NCI-H146 treated with DMSO at 0.1 percent for 48 hours (cell line): Measurements from ENCODE around the gene ZDHHC19.
"Not testable (repeated sequence)": the region's sequence is repeated elsewhere in the genome, so short reads cannot be mapped to it uniquely, and the experiment has no call there.

Experiments
- DNase-seq: peaks from one replicate; lab custom pipeline; 2025; ENCODE audit not compliant: unreplicated experiment; lab: John Stamatoyannopoulos, UW

Gene ZDHHC19, protein sequence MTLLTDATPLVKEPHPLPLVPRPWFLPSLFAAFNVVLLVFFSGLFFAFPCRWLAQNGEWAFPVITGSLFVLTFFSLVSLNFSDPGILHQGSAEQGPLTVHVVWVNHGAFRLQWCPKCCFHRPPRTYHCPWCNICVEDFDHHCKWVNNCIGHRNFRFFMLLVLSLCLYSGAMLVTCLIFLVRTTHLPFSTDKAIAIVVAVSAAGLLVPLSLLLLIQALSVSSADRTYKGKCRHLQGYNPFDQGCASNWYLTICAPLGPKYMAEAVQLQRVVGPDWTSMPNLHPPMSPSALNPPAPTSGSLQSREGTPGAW

DNA sequence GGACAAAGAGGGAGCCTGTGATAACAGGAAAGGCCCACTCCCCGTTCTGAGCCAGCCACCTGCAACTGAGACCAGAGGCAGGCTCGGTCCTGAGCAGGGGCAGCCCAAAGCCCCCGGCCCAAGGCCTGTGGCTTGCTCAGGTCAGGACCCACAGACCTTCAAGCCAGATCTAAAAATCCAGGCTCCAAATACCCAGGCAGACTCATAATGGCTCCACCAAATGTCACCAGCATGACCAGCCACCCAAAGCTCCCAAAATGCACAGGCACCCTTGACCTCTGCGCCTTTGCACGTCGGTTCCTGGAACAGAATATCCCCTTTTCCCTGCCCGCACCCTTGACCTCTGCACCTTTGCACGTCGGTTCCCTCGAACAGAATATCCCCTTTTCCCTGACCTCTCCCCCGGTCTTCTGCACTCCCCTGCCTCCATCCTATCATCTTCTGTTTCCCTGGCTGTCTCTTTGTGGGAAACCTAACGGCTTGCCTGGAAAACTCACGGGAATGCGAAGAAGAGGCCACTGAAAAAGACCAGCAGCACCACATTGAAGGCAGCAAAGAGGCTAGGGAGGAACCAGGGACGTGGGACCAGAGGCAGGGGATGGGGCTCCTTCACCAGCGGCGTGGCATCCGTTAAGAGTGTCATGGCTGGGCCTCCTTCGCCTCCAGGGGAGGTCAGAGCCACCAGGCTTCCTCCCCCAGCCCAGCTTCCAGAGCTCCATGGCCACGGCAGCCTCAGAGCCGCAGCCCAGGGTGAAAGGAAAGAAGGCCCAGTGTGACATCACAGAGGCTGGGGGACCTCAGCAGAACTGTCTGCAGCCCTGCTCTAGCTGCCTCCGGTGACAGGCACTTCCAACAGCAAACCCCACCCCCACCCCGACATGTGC lies at the start of gene ZDHHC19:
TSS of gene ZDHHC19 (minus strand) at position 728 of the 884 bp plus-strand sequence. CDS start at position 643, 85 bp downstream.
- DNase-seq = no peak

DNA sequence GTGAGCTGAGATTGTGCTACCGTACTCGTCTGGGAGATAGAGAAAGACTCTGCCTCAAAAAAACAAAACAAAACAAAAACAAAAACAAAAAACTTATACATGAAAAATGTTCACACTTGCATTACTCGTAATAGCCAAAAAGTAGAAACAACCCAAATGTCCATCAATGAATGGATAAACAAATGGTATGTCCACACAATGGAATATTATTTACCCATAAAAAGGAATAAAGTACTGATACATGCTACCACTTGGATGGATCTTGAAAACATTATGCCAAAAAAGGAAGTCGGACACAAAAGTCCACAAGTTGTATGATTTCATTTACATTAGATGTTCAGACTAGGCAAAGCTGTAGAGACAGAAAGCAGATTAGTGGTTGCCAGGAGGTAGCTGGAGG lies 49.6 kb upstream of the ZDHHC19 start:
- no peak for DNase-seq

- no peak for DNase-seq
Measured at GRCh38 chr3:196255776-196256175, 44.6 kb upstream of the ZDHHC19 start.

- no peak for DNase-seq
Measured at GRCh38 chr3:196254376-196255283, 43.4 kb upstream of the ZDHHC19 start.

- no peak for DNase-seq
Measured at GRCh38 chr3:196251918-196252317, 40.7 kb upstream of the ZDHHC19 start.

DNA sequence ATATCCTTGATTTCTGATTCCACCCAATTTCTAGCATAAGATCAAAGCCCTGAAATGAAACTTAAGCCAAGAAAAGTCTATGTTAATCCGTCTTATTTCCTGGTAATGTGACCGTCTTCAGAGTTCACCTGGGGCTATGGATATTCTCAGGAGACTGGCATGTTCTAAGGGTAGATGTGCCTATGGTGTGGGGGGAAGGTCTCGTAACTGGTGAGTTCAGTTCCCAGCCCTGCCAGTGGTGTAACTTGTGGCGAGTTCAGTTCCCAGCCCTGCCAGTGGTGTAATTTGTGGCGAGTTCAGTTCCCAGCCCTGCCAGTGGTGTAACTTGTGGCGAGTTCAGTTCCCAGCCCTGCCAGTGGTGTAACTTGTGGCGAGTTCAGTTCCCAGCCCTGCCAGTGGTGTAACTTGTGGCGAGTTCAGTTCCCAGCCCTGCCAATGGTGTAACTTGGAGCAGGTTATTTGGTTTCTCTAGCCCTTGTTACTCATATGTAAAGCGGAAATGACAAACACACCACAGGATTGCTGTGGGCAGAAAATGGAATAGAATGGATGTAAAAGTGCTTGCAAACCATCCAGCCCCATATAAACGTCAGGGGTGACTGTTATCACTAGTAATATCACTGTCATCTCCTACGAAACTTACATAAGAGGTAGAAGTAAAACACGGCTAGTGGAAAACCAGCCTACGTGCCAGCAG lies 35.6 kb upstream of the ZDHHC19 start:
- DNase-seq = no peak

- not testable (repeated sequence) for DNase-seq
Measured at GRCh38 chr3:196244166-196244565, 33.0 kb upstream of the ZDHHC19 start.

DNA sequence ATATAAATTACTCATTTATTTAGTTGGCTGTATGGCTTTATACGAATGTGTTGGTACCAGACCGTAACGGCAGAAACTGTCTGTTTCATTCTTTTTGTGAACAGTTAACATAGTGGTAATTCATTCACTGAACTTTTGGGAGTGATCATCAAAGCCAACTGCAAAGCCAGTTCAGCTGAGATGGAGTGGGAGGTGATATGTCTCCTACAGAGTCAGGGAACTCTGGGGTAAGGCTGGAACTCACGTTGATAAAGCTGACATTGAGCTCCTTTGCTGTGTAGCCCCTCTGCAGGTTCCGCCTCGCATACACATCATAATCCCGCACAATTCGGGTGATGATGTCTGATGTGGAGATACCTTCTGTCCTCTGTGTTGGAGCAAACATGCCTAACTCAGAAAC lies 30.5 kb upstream of the ZDHHC19 start:
- DNase-seq = no peak

DNA sequence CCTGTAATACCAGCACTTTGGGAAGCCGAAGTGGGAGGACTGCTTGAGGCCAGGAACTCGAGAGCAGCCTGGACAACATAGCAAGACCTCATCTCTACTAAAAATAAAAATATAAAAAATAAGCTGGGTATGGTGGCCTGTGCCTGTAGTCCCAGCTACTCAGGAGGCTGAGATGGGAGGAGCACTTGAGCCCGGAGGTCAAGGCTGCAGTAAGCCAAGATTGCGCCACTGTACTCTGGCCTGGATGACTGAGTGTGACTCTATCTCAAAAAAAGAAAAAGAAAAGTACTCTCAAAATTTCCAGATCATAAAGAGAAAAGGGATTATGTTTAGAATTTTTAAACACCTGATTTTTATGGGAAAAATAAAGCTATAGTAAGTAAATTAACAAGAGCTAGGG lies 29.2 kb upstream of the ZDHHC19 start:
- no peak for DNase-seq

GRCh38 chr3:196238612-196239560 lies 27.7 kb upstream of the ZDHHC19 start:
- no peak for DNase-seq

GRCh38 chr3:196237203-196237602 lies 26.0 kb upstream of the ZDHHC19 start:
- DNase-seq = no peak

DNA sequence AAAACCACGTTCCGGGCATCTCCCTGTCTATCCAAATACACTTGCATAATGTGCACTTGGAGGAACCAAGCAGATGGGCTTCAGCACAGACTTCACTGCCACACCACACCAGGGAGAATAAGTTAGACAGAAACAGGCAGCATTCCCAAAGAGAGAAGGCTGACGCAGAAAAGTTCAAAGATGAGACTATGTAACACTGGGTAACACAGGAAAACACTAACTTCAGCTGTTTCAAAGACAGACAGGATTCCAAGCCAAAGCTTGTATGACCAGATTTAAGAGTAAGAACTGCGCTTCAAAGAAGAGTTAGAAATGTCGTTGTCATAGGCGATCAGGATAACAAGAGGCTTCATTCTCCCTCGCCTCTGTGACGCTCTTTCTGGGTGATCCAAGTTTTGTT lies 25.0 kb upstream of the ZDHHC19 start:
- DNase-seq = no peak

GRCh38 chr3:196235452-196236122 lies 24.4 kb upstream of the ZDHHC19 start:
- DNase-seq = no peak

DNA sequence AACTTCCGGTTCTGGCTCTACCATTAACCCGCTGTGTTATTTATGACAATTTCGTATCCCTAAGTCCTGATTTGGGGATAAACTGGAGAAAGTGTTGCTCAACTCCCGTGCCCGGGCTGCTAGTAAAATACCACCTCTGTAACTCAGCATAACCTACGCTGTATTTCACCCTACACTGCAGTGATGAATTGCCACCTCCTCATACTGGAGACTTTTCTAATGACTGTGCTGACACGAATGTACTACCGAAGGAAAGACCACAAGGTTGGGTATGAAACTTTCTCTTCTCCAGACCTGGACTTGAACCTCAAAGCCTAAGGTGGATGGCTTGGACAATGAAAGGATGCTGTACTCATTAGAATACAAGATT lies 21.7 kb upstream of the ZDHHC19 start:
- no peak for DNase-seq

DNA sequence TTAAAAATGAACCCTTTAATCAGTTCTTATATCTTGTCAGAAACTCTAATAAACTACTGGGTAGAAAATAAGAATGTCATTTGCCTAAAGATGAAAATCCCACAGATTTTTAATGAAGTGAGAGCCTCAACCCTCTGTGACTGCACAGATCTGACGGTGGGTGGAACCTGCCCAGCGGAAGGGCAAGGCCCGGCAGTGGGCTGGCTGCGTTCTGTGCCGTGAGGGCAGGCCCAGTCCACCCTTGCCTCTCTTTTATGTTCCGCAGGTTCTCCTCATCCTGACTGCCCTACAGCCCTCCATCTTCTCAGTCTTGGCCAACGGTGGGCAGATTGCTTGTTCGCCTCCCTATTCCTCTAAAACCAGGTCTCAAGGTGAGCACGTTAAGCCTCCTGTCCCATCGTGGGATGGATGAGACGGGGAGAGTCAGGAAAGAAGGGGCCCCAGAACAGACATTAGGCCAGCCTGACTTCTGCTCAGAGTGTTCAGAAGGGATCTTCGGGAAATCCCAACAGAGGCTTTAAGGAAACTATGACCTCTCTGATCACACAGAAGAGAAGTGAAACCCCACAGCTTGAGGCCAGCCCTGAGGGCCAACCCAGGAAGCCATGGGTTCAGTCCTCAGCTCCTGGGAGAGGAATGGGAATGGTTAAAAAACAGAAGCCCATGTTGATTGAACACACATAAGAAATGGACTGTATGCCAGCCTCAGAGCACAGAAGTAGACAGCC lies 21.1 kb upstream of the ZDHHC19 start:
- DNase-seq = no peak

- no peak for DNase-seq
Measured at GRCh38 chr3:196227629-196228493, 16.7 kb upstream of the ZDHHC19 start.

- no peak for DNase-seq
Measured at GRCh38 chr3:196227121-196227561, 15.9 kb upstream of the ZDHHC19 start.
